ENCODE measurements around the gene FAM200B. TPM values are rescaled to one million over a fixed set of nuclear protein-coding genes. Genes with fewer than 3 reads are reported as not detected.

FAM200B gene
- total and polyA plus RNA-seq, 2 experiments from 2014 or later = 34.4 to 88.0 TPM

- TF ChIP-seq EZH2phosphoT487 (IDR thresholded peaks at IDR 0.05; ENCODE audit: unreplicated experiment) = no peak
- no peak for TF ChIP-seq NANOG (IDR thresholded peaks at IDR 0.05; ENCODE audit: borderline replicate concordance)
- no peak for TF ChIP-seq CTCF (conservative IDR thresholded peaks at IDR 0.05; ENCODE audit: low read depth in 2 of 2)
- TF ChIP-seq, protein P1, sequence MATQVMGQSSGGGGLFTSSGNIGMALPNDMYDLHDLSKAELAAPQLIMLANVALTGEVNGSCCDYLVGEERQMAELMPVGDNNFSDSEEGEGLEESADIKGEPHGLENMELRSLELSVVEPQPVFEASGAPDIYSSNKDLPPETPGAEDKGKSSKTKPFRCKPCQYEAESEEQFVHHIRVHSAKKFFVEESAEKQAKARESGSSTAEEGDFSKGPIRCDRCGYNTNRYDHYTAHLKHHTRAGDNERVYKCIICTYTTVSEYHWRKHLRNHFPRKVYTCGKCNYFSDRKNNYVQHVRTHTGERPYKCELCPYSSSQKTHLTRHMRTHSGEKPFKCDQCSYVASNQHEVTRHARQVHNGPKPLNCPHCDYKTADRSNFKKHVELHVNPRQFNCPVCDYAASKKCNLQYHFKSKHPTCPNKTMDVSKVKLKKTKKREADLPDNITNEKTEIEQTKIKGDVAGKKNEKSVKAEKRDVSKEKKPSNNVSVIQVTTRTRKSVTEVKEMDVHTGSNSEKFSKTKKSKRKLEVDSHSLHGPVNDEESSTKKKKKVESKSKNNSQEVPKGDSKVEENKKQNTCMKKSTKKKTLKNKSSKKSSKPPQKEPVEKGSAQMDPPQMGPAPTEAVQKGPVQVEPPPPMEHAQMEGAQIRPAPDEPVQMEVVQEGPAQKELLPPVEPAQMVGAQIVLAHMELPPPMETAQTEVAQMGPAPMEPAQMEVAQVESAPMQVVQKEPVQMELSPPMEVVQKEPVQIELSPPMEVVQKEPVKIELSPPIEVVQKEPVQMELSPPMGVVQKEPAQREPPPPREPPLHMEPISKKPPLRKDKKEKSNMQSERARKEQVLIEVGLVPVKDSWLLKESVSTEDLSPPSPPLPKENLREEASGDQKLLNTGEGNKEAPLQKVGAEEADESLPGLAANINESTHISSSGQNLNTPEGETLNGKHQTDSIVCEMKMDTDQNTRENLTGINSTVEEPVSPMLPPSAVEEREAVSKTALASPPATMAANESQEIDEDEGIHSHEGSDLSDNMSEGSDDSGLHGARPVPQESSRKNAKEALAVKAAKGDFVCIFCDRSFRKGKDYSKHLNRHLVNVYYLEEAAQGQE (IDR thresholded peaks at IDR 0.05; ENCODE audit: unreplicated experiment) = no peak
These were observed 21.7 kb upstream of the FAM200B start (continued) for GRCh38 chr4:15659768-15660570.

DNA sequence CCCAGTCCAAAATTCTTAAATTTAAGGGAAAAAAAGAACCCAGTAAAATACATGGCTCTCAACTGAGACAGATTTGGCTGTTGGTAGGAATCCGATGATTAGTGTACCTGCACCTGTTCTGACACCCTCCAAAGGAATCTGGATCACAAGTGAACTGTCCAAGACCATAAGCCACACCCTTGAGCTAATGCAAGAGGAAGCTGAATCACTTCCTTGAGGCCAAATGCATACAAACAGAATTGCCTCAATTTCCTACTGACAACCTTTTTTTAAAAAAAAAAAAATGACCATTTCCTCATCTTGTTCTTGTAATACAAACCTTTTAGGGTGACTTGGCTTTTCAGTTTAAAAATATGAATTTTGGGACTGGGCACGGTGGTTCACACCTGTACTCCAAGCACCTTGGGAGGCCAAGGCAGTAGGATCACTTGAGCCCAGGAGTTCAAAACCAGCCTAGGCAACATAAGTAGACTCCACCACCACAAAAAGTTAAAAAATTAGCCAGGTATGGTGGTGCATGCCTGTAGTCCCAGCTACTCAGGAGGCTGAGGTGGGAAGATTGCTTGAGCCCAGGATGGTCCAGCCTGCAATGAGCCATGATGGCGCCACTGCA is 15.8 kb upstream of the FAM200B start:
- no peaks in the 10 kb centered on the region for H3F3A ChIP-seq (replicated peaks; ENCODE audit: low read depth)
- H3K36me3 Mint-ChIP-seq (ENCODE audit: low read depth) = peaks cover 19% of the 10 kb centered on the region; the same call in 2 of the 3 replicates
- no peak overlapping the region for H2AFZ ChIP-seq
- no peak overlapping the region for H3K27ac Mint-ChIP-seq
- no peak for DNase-seq (ENCODE audit: low spot score)
- H3K4me2 ChIP-seq = no peak overlapping the region
- no peak overlapping the region for H3K4me3 ChIP-seq
- no peaks in the 10 kb centered on the region for H3K4me1 ChIP-seq (ENCODE audit: insufficient read depth)
- H3K9me2 ChIP-seq (ENCODE audit: insufficient read depth) = no peaks in the 10 kb centered on the region
- no peak overlapping the region for H3K27ac ChIP-seq (ENCODE audit: low read depth)
- H3K36me3 ChIP-seq (ENCODE audit: insufficient read depth) = peaks cover 9% of the 10 kb centered on the region
- H3K4me3 Mint-ChIP-seq = no peak overlapping the region
- H3K9me3 Mint-ChIP-seq = no peaks in the 10 kb centered on the region
- peaks cover under 1% of the 10 kb centered on the region for H3K27me3 Mint-ChIP-seq (ENCODE audit: insufficient read depth, low read depth, poor library complexity)
- no peaks in the 10 kb centered on the region; the same call in none of the 2 replicates for H4K20me1 ChIP-seq (replicated peaks; ENCODE audit: insufficient read depth)
- no peaks in the 10 kb centered on the region for H3K4me1 Mint-ChIP-seq
- peaks cover 13% of the 10 kb centered on the region; the same call in 1 of the 2 replicates for H3K79me2 ChIP-seq (replicated peaks; ENCODE audit: insufficient read depth)
- H3K27me3 ChIP-seq (ENCODE audit: insufficient read depth) = no peaks in the 10 kb centered on the region
- no peak for ATAC-seq
- no peak for TF ChIP-seq NANOG (IDR thresholded peaks at IDR 0.05; ENCODE audit: borderline replicate concordance)
- TF ChIP-seq, protein P2, sequence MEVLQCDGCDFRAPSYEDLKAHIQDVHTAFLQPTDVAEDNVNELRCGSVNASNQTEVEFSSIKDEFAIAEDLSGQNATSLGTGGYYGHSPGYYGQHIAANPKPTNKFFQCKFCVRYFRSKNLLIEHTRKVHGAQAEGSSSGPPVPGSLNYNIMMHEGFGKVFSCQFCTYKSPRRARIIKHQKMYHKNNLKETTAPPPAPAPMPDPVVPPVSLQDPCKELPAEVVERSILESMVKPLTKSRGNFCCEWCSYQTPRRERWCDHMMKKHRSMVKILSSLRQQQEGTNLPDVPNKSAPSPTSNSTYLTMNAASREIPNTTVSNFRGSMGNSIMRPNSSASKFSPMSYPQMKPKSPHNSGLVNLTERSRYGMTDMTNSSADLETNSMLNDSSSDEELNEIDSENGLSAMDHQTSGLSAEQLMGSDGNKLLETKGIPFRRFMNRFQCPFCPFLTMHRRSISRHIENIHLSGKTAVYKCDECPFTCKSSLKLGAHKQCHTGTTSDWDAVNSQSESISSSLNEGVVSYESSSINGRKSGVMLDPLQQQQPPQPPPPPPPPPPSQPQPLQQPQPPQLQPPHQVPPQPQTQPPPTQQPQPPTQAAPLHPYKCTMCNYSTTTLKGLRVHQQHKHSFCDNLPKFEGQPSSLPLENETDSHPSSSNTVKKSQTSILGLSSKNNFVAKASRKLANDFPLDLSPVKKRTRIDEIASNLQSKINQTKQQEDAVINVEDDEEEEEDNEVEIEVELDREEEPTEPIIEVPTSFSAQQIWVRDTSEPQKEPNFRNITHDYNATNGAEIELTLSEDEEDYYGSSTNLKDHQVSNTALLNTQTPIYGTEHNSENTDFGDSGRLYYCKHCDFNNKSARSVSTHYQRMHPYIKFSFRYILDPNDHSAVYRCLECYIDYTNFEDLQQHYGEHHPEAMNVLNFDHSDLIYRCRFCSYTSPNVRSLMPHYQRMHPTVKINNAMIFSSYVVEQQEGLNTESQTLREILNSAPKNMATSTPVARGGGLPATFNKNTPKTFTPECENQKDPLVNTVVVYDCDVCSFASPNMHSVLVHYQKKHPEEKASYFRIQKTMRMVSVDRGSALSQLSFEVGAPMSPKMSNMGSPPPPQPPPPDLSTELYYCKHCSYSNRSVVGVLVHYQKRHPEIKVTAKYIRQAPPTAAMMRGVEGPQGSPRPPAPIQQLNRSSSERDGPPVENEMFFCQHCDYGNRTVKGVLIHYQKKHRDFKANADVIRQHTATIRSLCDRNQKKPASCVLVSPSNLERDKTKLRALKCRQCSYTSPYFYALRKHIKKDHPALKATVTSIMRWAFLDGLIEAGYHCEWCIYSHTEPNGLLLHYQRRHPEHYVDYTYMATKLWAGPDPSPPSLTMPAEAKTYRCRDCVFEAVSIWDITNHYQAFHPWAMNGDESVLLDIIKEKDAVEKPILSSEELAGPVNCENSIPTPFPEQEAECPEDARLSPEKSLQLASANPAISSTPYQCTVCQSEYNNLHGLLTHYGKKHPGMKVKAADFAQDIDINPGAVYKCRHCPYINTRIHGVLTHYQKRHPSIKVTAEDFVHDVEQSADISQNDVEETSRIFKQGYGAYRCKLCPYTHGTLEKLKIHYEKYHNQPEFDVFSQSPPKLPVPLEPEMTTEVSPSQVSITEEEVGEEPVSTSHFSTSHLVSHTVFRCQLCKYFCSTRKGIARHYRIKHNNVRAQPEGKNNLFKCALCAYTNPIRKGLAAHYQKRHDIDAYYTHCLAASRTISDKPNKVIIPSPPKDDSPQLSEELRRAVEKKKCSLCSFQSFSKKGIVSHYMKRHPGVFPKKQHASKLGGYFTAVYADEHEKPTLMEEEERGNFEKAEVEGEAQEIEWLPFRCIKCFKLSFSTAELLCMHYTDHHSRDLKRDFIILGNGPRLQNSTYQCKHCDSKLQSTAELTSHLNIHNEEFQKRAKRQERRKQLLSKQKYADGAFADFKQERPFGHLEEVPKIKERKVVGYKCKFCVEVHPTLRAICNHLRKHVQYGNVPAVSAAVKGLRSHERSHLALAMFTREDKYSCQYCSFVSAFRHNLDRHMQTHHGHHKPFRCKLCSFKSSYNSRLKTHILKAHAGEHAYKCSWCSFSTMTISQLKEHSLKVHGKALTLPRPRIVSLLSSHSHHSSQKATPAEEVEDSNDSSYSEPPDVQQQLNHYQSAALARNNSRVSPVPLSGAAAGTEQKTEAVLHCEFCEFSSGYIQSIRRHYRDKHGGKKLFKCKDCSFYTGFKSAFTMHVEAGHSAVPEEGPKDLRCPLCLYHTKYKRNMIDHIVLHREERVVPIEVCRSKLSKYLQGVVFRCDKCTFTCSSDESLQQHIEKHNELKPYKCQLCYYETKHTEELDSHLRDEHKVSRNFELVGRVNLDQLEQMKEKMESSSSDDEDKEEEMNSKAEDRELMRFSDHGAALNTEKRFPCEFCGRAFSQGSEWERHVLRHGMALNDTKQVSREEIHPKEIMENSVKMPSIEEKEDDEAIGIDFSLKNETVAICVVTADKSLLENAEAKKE (CRISPR knock-in tag; IDR thresholded peaks at IDR 0.05) = no peak
- TF ChIP-seq, protein P1 (IDR thresholded peaks at IDR 0.05; ENCODE audit: unreplicated experiment) = no peak
- TF ChIP-seq CREB1 (CRISPR knock-in tag; IDR thresholded peaks at IDR 0.05; ENCODE audit: low read depth) = no peak

Data from GM23338 (cell line).